ENCODE results near the gene MROH2B.
"Not testable (repeated sequence)": the region's sequence is repeated elsewhere in the genome, so short reads cannot be mapped to it uniquely, and the experiment has no call there.

Gene MROH2B

DNA sequence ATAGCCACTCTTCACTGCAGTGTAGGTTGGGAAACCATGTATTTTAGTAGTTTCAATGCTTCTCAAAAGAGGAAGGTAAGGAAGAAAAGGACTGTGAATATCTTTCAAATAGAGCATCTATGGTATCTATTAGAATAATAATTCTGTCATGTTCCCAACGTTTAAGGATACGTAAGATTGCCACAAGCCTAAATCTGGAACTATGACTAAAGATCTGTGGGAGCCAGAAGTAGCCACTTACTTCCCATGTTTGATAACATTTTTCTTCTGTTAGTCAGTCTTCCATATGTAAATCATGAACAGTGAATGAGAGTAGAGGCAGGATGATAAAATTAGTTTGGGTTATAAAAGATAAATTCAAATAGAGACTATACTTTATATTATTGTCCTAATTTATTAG is 16.3 kb upstream of the MROH2B start:
- Histone ChIP-seq H3K27me3 (ENCODE audit: control insufficient read depth, insufficient read depth, low read length) (no peaks in the 10 kb centered on the region), H3K4me1 (ENCODE audit: control insufficient read depth, insufficient read depth, low read length) (no peaks in the 10 kb centered on the region), H3K9me3 (replicated peaks; ENCODE audit: low read length) (no peaks in the 10 kb centered on the region), H3K9ac (ENCODE audit: low read depth, low read length) (no peak overlapping the region), H3K4me2 (ENCODE audit: low read length) (no peak overlapping the region), H3K4me3 (ENCODE audit: low read length) (no peak overlapping the region), H3K36me3 (ENCODE audit: insufficient read depth, low read length) (no peaks in the 10 kb centered on the region)

DNA sequence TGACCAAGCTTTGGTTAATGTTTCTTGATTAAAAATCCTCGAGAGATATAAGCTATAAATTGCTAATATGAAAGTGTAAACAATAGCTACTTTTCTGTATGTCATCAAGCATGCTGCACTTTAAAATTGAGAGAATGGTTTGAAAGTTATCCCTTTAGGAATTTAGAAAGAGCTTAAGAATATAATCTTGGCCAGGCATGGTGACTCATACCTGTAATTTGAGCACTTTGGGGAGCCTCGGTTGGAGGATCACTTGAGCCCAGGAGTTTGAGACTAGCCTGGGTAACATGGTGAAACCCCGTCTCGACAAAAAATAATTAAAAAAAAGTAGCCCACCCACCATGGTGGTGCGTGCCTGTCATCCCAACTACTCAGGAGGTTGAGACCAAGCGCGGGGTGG is 12.2 kb upstream of the MROH2B start:
- no peaks in the 10 kb centered on the region for H3K4me1 ChIP-seq (ENCODE audit: control insufficient read depth, insufficient read depth, low read length)
- no peak overlapping the region for H3K4me3 ChIP-seq (ENCODE audit: low read length)
- H3K4me2 ChIP-seq (ENCODE audit: low read length): no peak overlapping the region
- no peaks in the 10 kb centered on the region for H3K36me3 ChIP-seq (ENCODE audit: insufficient read depth, low read length)
- no peak overlapping the region for H3K9ac ChIP-seq (ENCODE audit: low read depth, low read length)
- no peaks in the 10 kb centered on the region for H3K27me3 ChIP-seq (ENCODE audit: control insufficient read depth, insufficient read depth, low read length)
- no peaks in the 10 kb centered on the region for H3K9me3 ChIP-seq (replicated peaks; ENCODE audit: low read length)

DNA sequence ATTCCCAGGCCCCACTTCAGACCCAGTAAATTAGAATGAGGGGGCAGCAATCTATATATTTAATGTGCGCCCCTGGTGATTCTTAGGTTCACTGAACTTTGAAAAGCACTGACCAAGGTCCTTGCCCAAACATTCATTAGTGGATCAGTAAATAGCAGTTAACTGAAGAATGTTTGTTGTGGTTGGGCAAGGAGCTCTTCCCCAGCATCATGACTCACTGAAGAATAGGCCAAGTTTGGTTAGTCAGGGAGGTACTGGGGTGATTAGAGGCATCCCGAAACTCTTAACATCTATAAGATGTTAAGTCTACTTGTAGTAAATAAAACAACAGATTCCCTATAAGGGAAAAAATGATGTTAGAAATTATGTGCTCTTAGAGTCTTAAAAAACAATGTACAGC is 833 bp upstream of the MROH2B start:
- Histone ChIP-seq H3K9ac (ENCODE audit: low read depth, low read length) (no peak overlapping the region), H3K9me3 (replicated peaks; ENCODE audit: low read length) (no peaks in the 10 kb centered on the region), H3K4me2 (ENCODE audit: low read length) (no peak overlapping the region), H3K27me3 (ENCODE audit: control insufficient read depth, insufficient read depth, low read length) (peaks cover 3% of the 10 kb centered on the region), H3K36me3 (ENCODE audit: insufficient read depth, low read length) (no peaks in the 10 kb centered on the region), H3K4me1 (ENCODE audit: control insufficient read depth, insufficient read depth, low read length) (no peaks in the 10 kb centered on the region), H3K4me3 (ENCODE audit: low read length) (no peak overlapping the region)

DNA sequence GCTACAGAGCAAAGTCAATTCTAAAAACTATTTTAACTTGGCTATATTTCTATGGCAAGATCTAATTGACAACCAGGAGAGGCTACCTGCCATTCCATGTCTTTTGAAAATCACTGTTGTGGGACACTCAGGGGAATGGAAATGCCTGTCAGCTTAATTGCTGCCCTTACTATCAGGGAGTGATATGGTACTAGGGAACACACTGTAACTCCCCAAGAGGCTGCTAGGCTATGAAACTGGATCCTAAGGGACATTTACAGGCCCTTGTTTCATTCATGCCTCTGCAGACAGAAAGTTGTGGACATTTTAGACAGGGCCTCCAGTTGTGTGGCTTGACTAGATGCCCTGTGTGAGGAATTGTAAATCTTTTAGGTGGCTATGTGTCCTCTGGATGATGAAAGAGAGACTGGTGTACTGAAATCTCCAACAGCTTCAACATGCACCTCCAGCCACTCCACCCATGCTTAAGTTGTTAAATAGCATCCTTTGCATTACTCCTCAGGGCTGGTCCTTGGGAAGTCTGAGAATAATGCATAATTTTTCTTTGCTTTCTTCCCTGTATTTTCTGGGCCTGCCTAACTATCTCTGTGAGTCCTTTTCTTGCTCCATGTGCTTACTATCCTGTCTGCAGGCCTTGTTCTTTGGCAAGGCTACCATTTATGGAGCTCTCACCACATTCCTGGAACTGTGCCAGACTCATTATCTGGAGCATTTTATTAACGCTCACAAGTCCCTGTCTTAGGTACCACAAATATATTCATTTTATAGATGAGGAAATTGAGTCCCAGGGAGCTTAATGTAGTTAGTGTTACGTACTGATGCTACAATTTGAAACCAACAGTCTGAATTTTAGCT is 3.2 kb downstream of the MROH2B start:
- Histone ChIP-seq H3K9me3 (replicated peaks; ENCODE audit: low read length) (no peaks in the 10 kb centered on the region), H3K4me3 (ENCODE audit: low read length) (no peak overlapping the region), H3K4me1 (ENCODE audit: control insufficient read depth, insufficient read depth, low read length) (no peaks in the 10 kb centered on the region), H3K36me3 (ENCODE audit: insufficient read depth, low read length) (no peaks in the 10 kb centered on the region), H3K9ac (ENCODE audit: low read depth, low read length) (no peak overlapping the region), H3K27me3 (ENCODE audit: control insufficient read depth, insufficient read depth, low read length) (peaks cover 16% of the 10 kb centered on the region), H3K4me2 (ENCODE audit: low read length) (no peak overlapping the region)

DNA sequence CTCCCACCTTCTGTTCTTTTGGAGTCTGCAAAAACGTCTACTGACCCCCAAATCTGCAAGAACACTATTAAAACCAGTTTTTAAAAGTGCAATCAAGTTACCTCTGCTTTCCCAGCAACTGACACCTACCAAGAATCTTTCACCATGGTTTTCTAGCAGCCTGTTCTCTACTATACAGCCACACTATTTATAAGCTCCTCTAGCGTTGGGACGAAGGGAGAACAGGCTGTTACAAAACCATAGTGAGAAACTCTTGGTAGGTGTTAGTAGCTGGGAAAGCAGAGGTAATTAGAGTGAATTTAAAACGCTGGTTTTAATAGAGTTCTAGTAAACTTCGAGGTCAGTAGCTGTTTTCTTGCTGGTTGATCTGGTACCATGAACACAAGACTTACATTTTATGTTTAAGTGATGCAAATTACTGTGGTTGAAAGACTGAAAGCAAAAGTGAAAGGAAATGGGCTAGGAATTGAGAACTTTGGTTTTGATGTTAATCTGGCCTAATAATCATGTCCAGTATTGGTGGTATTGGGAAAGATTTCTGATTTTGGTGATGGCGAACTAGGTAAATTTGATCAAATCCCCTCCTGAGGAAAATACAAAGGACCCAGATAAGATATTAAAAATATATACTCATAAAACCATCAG is 5.3 kb downstream of the MROH2B start:
- Histone ChIP-seq H3K4me3 (ENCODE audit: low read length) (no peak overlapping the region), H3K36me3 (ENCODE audit: insufficient read depth, low read length) (no peaks in the 10 kb centered on the region), H3K4me1 (ENCODE audit: control insufficient read depth, insufficient read depth, low read length) (no peaks in the 10 kb centered on the region), H3K9ac (ENCODE audit: low read depth, low read length) (no peak overlapping the region), H3K4me2 (ENCODE audit: low read length) (no peak overlapping the region), H3K9me3 (replicated peaks; ENCODE audit: low read length) (no peaks in the 10 kb centered on the region), H3K27me3 (ENCODE audit: control insufficient read depth, insufficient read depth, low read length) (peaks cover 16% of the 10 kb centered on the region)

DNA sequence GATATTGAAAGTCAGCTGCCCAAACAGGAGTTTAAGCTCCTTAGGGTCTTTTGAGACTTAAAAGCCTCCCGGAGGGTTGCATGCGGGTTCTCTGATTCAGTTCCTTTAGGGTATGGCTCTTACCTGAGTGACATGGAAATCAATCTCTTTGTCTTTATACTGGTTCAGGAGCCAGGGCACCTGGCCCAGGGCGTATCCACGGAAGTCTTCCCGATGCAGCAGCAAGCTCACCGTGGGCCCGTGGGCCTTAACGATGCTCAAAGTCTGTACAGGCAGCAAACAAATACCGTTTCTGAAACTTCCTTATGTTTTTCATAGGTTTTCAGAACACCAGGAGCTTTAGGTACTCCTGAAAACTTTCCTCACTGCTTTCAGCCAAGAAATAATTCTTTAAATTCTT is 13.2 kb downstream of the MROH2B start:
- Histone ChIP-seq H3K4me2 (ENCODE audit: low read length) (no peak overlapping the region), H3K4me3 (ENCODE audit: low read length) (no peak overlapping the region)

DNA sequence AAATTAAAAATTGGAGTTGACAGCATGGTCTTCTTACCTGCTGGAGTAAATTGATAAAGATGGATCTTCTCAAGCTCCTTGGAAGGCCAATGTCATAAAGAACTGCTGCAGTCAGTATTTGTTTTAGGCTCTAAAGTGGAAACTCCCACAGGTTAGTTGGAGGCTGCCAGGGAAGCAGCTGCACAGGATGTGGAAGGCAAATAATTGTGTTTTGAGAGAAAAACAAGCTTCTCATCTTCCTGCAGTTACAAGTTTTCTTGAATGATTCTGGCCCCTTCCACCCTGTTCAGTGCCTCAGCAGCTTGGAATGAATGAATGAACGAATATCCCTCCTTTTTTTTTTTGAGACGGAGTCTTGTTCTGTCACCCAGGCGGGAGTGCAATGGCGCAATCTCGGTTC is 13.9 kb downstream of the MROH2B start:
- no peak overlapping the region for H3K4me3 ChIP-seq (ENCODE audit: low read length)
- H3K36me3 ChIP-seq (ENCODE audit: insufficient read depth, low read length): no peaks in the 10 kb centered on the region
- no peaks in the 10 kb centered on the region for H3K9me3 ChIP-seq (replicated peaks; ENCODE audit: low read length)
- H3K4me1 ChIP-seq (ENCODE audit: control insufficient read depth, insufficient read depth, low read length): no peaks in the 10 kb centered on the region
- no peak overlapping the region for H3K4me2 ChIP-seq (ENCODE audit: low read length)
- H3K27me3 ChIP-seq (ENCODE audit: control insufficient read depth, insufficient read depth, low read length): no peaks in the 10 kb centered on the region
- H3K9ac ChIP-seq (ENCODE audit: low read depth, low read length): no peak overlapping the region

More for the DNA sequence above, 13.2 kb downstream of the MROH2B start:
- Histone ChIP-seq H3K4me1 (ENCODE audit: control insufficient read depth, insufficient read depth, low read length) (no peaks in the 10 kb centered on the region), H3K27me3 (ENCODE audit: control insufficient read depth, insufficient read depth, low read length) (no peaks in the 10 kb centered on the region), H3K9me3 (replicated peaks; ENCODE audit: low read length) (no peaks in the 10 kb centered on the region), H3K36me3 (ENCODE audit: insufficient read depth, low read length) (no peaks in the 10 kb centered on the region), H3K9ac (ENCODE audit: low read depth, low read length) (no peak overlapping the region)

DNA sequence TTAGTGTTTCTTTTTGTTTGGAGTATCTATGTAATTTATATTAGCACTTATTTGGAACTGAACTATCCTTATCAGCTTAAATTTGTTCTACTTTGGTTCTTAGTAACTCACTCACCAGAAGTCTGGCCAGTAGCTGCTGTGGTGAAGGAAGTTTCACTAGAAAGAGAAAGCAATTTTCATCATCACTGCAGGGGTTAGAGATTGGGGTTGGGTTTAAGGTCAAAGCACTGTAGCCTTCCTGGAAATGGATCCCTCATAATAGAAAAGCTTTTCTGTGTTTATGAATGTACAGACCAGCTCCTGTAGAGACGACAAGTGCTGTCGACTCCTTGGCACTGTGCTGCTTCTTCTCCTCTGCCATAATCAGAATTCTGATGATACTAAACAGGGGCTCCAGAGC is 22.2 kb downstream of the MROH2B start:
- Histone ChIP-seq H3K36me3 (ENCODE audit: insufficient read depth, low read length) (no peaks in the 10 kb centered on the region), H3K9ac (ENCODE audit: low read depth, low read length) (no peak overlapping the region), H3K4me3 (ENCODE audit: low read length) (no peak overlapping the region), H3K4me1 (ENCODE audit: control insufficient read depth, insufficient read depth, low read length) (no peaks in the 10 kb centered on the region), H3K9me3 (replicated peaks; ENCODE audit: low read length) (no peaks in the 10 kb centered on the region), H3K27me3 (ENCODE audit: control insufficient read depth, insufficient read depth, low read length) (peaks cover 24% of the 10 kb centered on the region), H3K4me2 (ENCODE audit: low read length) (no peak overlapping the region)

DNA sequence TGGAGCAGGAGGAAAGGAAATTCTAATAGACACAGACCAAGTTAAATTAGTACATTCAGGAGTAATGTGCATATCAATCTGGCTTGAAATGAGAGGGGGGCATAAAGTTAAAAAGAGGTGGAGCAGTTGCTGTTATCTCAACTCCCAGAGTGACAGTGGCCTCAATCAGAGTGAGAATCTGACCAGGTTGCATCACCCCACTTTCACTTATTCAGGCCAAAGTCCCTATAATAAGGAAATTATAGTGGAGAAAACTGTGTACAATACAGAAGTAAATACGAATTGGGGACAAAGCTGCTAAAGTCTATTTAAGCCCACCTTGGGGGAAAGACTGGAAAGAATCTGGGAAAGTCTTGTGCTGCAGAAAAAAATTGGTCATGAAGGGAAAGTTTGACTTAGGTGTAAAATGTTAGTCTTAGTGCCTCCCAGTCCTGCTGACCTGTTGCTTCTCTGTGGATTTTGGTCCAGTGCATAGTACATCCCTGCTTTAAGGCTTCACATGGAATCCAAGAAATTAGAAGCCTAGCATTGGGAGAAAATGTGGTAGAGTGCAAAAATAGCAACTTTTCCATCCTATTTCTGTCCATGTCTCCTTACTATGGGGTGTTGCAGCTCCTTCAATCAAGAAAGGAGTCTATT is 27.9 kb downstream of the MROH2B start:
- no peak overlapping the region for H3K9ac ChIP-seq (ENCODE audit: low read depth, low read length)
- no peaks in the 10 kb centered on the region for H3K36me3 ChIP-seq (ENCODE audit: insufficient read depth, low read length)
- H3K4me1 ChIP-seq (ENCODE audit: control insufficient read depth, insufficient read depth, low read length): no peaks in the 10 kb centered on the region
- H3K9me3 ChIP-seq (replicated peaks; ENCODE audit: low read length): no peaks in the 10 kb centered on the region
- no peak overlapping the region for H3K4me3 ChIP-seq (ENCODE audit: low read length)
- H3K27me3 ChIP-seq (ENCODE audit: control insufficient read depth, insufficient read depth, low read length): peaks cover 20% of the 10 kb centered on the region
- H3K4me2 ChIP-seq (ENCODE audit: low read length): no peak overlapping the region

DNA sequence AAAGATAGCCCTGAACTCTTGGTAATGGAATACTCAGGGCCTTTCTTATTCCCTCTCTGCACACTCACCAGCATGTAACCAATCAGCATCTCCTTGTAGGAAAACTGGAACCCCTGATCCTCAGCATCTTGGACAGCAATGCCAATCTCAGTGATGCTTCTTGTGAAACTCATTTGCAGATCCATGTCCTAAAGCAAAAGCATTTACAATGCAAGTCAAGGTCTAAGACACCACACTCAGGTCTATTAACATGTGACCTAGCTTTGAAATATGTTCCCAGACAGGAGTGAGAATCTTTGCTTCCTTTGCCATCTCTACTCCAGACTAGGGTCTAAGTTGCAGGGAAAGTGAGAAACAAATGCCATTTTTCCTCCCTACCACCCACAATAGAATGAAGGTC is 38.2 kb downstream of the MROH2B start:
- H3K4me3 ChIP-seq (ENCODE audit: low read length): no peak overlapping the region
- H3K9me3 ChIP-seq (replicated peaks; ENCODE audit: low read length): no peaks in the 10 kb centered on the region
- no peak overlapping the region for H3K4me2 ChIP-seq (ENCODE audit: low read length)
- H3K9ac ChIP-seq (ENCODE audit: low read depth, low read length): no peak overlapping the region
- H3K27me3 ChIP-seq (ENCODE audit: control insufficient read depth, insufficient read depth, low read length): peaks cover 5% of the 10 kb centered on the region
- H3K4me1 ChIP-seq (ENCODE audit: control insufficient read depth, insufficient read depth, low read length): no peaks in the 10 kb centered on the region
- H3K36me3 ChIP-seq (ENCODE audit: insufficient read depth, low read length): no peaks in the 10 kb centered on the region

DNA sequence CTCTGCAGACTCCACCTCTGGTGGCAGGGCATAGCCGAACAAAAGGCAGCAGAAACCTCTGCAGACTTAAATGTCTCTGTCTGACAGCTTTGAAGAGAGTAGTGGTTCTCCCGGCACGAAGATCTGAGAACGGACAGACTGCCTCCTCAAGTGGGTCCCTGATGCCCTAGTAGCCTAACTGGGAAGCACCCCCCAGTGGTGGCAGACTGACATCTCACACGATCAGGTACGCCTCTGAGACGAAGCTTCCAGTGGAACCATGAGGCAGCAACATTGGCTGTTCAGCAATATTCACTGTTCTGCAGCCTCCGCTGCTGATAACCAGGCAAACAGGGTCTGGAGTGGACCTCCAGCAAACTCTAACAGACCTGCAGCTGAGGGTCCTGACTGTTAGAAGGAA is 48.5 kb downstream of the MROH2B start:
- H3K36me3 ChIP-seq (ENCODE audit: insufficient read depth, low read length); H3K27me3 ChIP-seq (ENCODE audit: control insufficient read depth, insufficient read depth, low read length); H3K9ac ChIP-seq (ENCODE audit: low read depth, low read length); H3K4me3 ChIP-seq (ENCODE audit: low read length); H3K4me1 ChIP-seq (ENCODE audit: control insufficient read depth, insufficient read depth, low read length); H3K4me2 ChIP-seq (ENCODE audit: low read length); H3K9me3 ChIP-seq (replicated peaks; ENCODE audit: low read length): not testable (repeated sequence)

All from skeletal muscle satellite cell (primary cell).